ENCODE data around the gene SLC10A1.

Gene SLC10A1

GRCh38 chr14:69796797-69797500, at the start of gene SLC10A1:
Gene SLC10A1 (minus strand): TSS chr14:69797241. CDS start chr14:69797155, 86 bp downstream.
- H3K4me3 ChIP-seq (ENCODE audit: low read depth, low read length) = no peak within 1 kb of the TSS
- H3K27ac ChIP-seq = no peak within 1 kb of the TSS
- in situ Hi-C loops (cut with HindIII; ENCODE audit: low pct_ligation_motif_present, low sequenced_read_pairs) = no loop called here
- no peaks in the 10 kb centered on the region for H3K36me3 ChIP-seq (replicated peaks)
- no peak for TF ChIP-seq CTCF (IDR thresholded peaks at IDR 0.05; ENCODE audit: low read depth, low read length, missing control alignments)
- H3K27me3 ChIP-seq (replicated peaks) = no peaks in the 10 kb centered on the region
- no peak for DNase-seq

GRCh38 chr14:69845787-69846186, 48.7 kb upstream of the SLC10A1 start:
- Histone ChIP-seq H3K36me3 (replicated peaks) (no peaks in the 10 kb centered on the region), H3K27ac (no peak overlapping the region), H3K4me3 (ENCODE audit: low read depth, low read length) (no peak overlapping the region), H3K27me3 (replicated peaks) (peaks cover 10% of the 10 kb centered on the region)
- no peak for TF ChIP-seq CTCF (IDR thresholded peaks at IDR 0.05; ENCODE audit: low read depth, low read length, missing control alignments)
- in situ Hi-C loops (cut with HindIII; ENCODE audit: low pct_ligation_motif_present, low sequenced_read_pairs) = no loop called here
- DNase-seq = no peak

GRCh38 chr14:69845050-69845581, 48.1 kb upstream of the SLC10A1 start:
- no peak for TF ChIP-seq CTCF (IDR thresholded peaks at IDR 0.05; ENCODE audit: low read depth, low read length, missing control alignments)
- in situ Hi-C loops (cut with HindIII; ENCODE audit: low pct_ligation_motif_present, low sequenced_read_pairs) = no loop called here
- H3K4me3 ChIP-seq (ENCODE audit: low read depth, low read length) = no peak overlapping the region
- no peak for DNase-seq
- H3K27me3 ChIP-seq (replicated peaks) = peaks cover 6% of the 10 kb centered on the region
- no peaks in the 10 kb centered on the region for H3K36me3 ChIP-seq (replicated peaks)
- no peak overlapping the region for H3K27ac ChIP-seq

GRCh38 chr14:69844171-69844570, 47.1 kb upstream of the SLC10A1 start:
- H3K36me3 ChIP-seq (replicated peaks) = no peaks in the 10 kb centered on the region

GRCh38 chr14:69842686-69843420, 45.8 kb upstream of the SLC10A1 start:
- H3K4me3 ChIP-seq (ENCODE audit: low read depth, low read length) = no peak overlapping the region
- no peak for TF ChIP-seq CTCF (IDR thresholded peaks at IDR 0.05; ENCODE audit: low read depth, low read length, missing control alignments)
- peaks cover 2% of the 10 kb centered on the region for H3K27me3 ChIP-seq (replicated peaks)
- H3K27ac ChIP-seq = no peak overlapping the region
- no peak for DNase-seq
- in situ Hi-C loops (cut with HindIII; ENCODE audit: low pct_ligation_motif_present, low sequenced_read_pairs) = no loop called here
- no peaks in the 10 kb centered on the region for H3K36me3 ChIP-seq (replicated peaks)

More at GRCh38 chr14:69844171-69844570, 47.1 kb upstream of the SLC10A1 start:
- H3K27ac ChIP-seq = no peak overlapping the region
- in situ Hi-C loops (cut with HindIII; ENCODE audit: low pct_ligation_motif_present, low sequenced_read_pairs) = no loop called here
- no peak for TF ChIP-seq CTCF (IDR thresholded peaks at IDR 0.05; ENCODE audit: low read depth, low read length, missing control alignments)
- H3K27me3 ChIP-seq (replicated peaks) = peaks cover 2% of the 10 kb centered on the region
- H3K4me3 ChIP-seq (ENCODE audit: low read depth, low read length) = no peak overlapping the region
- DNase-seq = no peak

All from brain microvascular endothelial cell (primary cell).